ENCODE measurements around the gene PDLIM5. TPM values are rescaled to one million over a fixed set of nuclear protein-coding genes. Genes with fewer than 3 reads are reported as not detected.

Gene PDLIM5
- total RNA-seq, 1 donor, result 72.1 TPM

- Histone ChIP-seq H3K27me3 (ENCODE audit: insufficient read depth, low read length) (no peaks in the 10 kb centered on the region), H3K4me1 (ENCODE audit: insufficient read depth, low read length) (no peaks in the 10 kb centered on the region), H3K9me3 (ENCODE audit: low read depth, low read length) (no peaks in the 10 kb centered on the region), H3K4me3 (ENCODE audit: low read length) (no peak overlapping the region)
Observed at GRCh38 chr4:94578195-94578594, 126.5 kb downstream of the PDLIM5 start.

GRCh38 chr4:94581766-94582165 is 130.0 kb downstream of the PDLIM5 start:
- Histone ChIP-seq H3K27me3 (ENCODE audit: insufficient read depth, low read length) (no peaks in the 10 kb centered on the region), H3K9me3 (ENCODE audit: low read depth, low read length) (no peaks in the 10 kb centered on the region), H3K4me1 (ENCODE audit: insufficient read depth, low read length) (no peaks in the 10 kb centered on the region), H3K4me3 (ENCODE audit: low read length) (no peak overlapping the region)

DNA sequence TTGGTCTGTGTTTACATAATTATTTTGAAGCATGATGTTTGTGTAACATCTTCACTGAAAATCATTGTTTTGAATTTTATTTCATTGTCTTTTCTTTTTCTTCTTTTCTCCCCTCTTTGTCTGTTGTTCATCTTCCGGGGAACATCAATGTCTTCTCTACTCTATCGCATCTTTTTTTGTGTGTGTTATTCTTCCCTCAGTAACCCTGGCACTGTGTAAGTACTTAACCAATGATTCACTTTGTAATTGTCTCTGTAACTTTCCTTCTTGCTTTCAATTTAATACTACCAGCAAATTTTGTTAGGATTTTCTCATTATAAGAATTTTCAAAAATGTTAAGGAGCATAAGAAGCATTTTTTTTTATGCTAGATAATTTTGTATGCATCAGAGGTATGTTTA is 130.8 kb downstream of the PDLIM5 start:
- Histone ChIP-seq H3K4me1 (ENCODE audit: insufficient read depth, low read length) (no peaks in the 10 kb centered on the region), H3K4me3 (ENCODE audit: low read length) (no peak overlapping the region), H3K9me3 (ENCODE audit: low read depth, low read length) (no peaks in the 10 kb centered on the region), H3K27me3 (ENCODE audit: insufficient read depth, low read length) (no peaks in the 10 kb centered on the region)

DNA sequence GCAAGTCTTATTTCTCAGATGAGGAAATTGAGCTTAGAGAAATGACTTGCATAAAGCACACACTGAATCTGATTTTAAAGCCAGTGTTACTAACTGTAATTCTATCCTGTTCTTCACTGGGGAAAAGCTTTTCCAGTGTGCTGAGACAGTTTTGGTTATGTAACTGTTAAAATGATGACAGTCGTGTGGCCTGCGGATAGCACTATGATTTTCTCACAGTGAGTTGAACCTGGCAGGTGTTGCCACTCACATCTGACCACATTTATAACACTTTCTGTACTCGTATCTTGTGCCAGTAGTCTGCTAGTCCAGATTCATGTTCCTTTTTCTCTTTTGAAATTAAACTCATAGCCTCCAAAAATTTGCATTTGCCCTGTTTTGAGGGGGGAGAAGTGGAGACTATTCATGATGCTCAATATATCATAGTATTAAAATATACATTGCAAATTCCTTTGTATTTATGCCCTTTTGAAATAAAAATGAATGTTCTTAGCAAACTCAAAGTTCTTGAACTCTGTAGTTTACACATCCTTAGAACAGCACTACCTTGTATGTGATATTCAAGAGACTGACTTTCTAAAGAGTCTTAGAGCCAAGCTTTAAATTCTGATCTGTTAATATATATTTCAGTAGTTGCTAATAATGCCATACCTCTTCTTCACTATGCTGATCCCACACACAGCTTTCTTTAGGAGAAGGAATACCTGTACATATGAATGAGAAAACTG is 132.3 kb downstream of the PDLIM5 start:
- H3K4me3 ChIP-seq (ENCODE audit: low read length), result no peak overlapping the region
- no peaks in the 10 kb centered on the region for H3K27me3 ChIP-seq (ENCODE audit: insufficient read depth, low read length)
- no peaks in the 10 kb centered on the region for H3K9me3 ChIP-seq (ENCODE audit: low read depth, low read length)
- no peaks in the 10 kb centered on the region for H3K4me1 ChIP-seq (ENCODE audit: insufficient read depth, low read length)

- no peak overlapping the region for H3K4me3 ChIP-seq (ENCODE audit: low read length)
- no peaks in the 10 kb centered on the region for H3K9me3 ChIP-seq (ENCODE audit: low read depth, low read length)
- H3K4me1 ChIP-seq (ENCODE audit: insufficient read depth, low read length), result no peaks in the 10 kb centered on the region
- no peaks in the 10 kb centered on the region for H3K27me3 ChIP-seq (ENCODE audit: insufficient read depth, low read length)
Observed at GRCh38 chr4:94588896-94589693, 137.4 kb downstream of the PDLIM5 start.

- Histone ChIP-seq H3K27me3 (ENCODE audit: insufficient read depth, low read length) (no peaks in the 10 kb centered on the region), H3K4me1 (ENCODE audit: insufficient read depth, low read length) (no peaks in the 10 kb centered on the region), H3K9me3 (ENCODE audit: low read depth, low read length) (no peaks in the 10 kb centered on the region), H3K4me3 (ENCODE audit: low read length) (no peak overlapping the region)
Observed at GRCh38 chr4:94590493-94590892, 138.8 kb downstream of the PDLIM5 start.

GRCh38 chr4:94591289-94591688 is 139.5 kb downstream of the PDLIM5 start:
- Histone ChIP-seq H3K4me1 (ENCODE audit: insufficient read depth, low read length) (no peaks in the 10 kb centered on the region), H3K4me3 (ENCODE audit: low read length) (no peak overlapping the region), H3K27me3 (ENCODE audit: insufficient read depth, low read length) (no peaks in the 10 kb centered on the region), H3K9me3 (ENCODE audit: low read depth, low read length) (no peaks in the 10 kb centered on the region)

GRCh38 chr4:94595013-94595412 is 143.3 kb downstream of the PDLIM5 start:
- H3K4me1 ChIP-seq (ENCODE audit: insufficient read depth, low read length), result no peaks in the 10 kb centered on the region
- H3K4me3 ChIP-seq (ENCODE audit: low read length), result no peak overlapping the region
- H3K9me3 ChIP-seq (ENCODE audit: low read depth, low read length), result no peaks in the 10 kb centered on the region
- no peaks in the 10 kb centered on the region for H3K27me3 ChIP-seq (ENCODE audit: insufficient read depth, low read length)

DNA sequence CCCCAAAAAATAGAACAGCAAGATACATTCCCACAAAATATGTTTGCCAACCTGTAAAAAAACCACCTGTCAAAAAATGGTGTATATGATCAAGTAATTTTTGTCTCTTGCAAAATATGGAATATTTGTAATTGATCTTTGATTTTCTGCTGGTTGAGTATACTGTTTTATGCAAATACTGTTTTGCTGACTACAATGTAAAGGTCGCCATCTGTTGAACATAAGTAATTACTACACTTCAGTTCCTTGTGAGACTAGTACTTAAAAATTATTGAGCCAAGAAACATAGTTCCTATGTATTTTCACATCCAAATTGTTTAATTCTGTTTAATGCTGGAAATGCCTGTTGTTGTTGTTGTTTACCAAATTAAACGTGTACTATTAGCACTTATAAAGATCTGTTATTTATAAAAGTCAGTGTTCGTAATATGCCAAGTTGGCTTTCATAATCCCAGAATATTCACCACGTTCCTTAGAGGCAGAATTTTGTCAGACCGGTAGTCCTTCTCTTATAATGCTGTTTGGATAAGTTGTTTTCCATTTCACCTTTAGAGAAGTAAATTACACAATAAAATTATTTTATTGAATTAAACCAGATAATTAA is 144.2 kb downstream of the PDLIM5 start:
- Histone ChIP-seq H3K27me3 (ENCODE audit: insufficient read depth, low read length) (no peaks in the 10 kb centered on the region), H3K4me3 (ENCODE audit: low read length) (no peak overlapping the region), H3K9me3 (ENCODE audit: low read depth, low read length) (no peaks in the 10 kb centered on the region), H3K4me1 (ENCODE audit: insufficient read depth, low read length) (no peaks in the 10 kb centered on the region)

DNA sequence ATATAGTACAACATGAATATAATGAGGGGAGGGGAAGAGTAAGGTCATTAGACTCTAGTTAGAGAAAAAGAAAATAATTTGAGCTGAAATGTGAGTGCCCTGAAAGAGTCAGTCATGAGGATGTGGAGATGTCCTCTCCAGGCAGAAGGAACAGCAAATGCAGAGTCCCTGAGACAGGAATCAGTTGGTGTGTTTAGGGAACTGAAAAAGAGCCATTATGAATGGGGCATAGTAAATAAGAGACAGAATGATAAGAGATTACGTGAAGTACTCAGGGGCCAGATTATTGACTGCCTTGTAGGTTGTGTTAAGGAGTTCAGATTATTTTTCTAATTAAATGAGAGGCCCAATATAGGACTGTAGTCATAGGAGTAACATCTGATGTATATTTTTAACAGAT is 147.0 kb downstream of the PDLIM5 start:
- Histone ChIP-seq H3K27me3 (ENCODE audit: insufficient read depth, low read length) (no peaks in the 10 kb centered on the region), H3K4me3 (ENCODE audit: low read length) (no peak overlapping the region), H3K4me1 (ENCODE audit: insufficient read depth, low read length) (no peaks in the 10 kb centered on the region), H3K9me3 (ENCODE audit: low read depth, low read length) (no peaks in the 10 kb centered on the region)

DNA sequence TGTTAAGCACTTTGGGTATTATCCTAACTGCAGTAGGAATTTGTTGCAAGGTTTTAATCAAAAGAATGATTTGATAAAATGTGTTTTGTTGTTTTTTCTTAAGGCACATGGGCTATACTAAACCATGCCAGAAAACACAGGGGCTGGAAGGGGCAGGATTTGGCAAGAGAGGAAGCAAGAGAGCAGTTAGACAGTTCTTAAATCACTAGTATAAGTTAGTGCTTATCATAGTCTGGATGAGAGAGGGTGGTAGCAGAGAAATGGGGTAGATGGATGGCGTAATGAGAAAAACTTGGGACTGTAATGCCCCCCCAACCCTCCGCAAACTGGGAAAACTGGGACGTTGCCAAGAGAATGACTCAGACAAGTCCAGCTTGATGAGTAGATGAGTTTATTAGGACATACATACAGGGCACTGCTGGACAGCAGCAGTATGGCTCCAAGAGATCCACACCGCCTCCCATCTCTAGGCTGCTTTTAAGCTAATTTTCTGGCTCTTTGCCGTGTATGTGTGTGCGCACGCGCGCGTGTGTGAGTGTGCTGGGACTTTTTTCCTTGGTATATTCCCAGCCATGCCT is 151.5 kb downstream of the PDLIM5 start:
- Histone ChIP-seq H3K4me3 (ENCODE audit: low read length) (no peak overlapping the region), H3K4me1 (ENCODE audit: insufficient read depth, low read length) (no peaks in the 10 kb centered on the region), H3K27me3 (ENCODE audit: insufficient read depth, low read length) (no peaks in the 10 kb centered on the region), H3K9me3 (ENCODE audit: low read depth, low read length) (no peaks in the 10 kb centered on the region)

DNA sequence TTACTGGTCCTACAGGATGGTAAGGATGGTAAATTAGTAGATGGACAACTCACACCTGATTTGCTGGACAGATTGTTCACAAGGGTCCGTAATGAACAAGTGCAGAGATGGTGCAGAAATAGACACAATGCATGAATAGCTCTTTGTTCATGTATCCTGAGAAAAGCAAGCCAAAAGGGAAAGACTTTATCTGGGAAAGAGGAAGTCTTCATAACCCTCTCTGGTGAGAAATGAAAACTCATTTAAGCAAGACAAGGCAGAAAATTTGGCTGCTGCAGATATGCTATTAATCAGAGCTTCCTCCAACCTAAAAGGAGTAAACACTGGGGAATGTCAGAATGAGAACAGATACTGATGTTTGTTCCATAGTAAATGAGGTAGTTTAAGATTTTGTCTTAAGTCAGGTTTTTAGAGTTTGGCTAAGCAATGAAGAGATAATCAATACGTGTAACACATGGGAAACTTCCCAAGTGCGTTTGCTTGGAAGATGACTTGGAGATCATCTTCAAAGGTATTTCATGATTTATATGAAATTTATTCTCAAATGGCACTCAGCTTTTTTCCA is 153.6 kb downstream of the PDLIM5 start:
- no peak overlapping the region for H3K4me3 ChIP-seq (ENCODE audit: low read length)
- H3K9me3 ChIP-seq (ENCODE audit: low read depth, low read length), result no peaks in the 10 kb centered on the region
- no peaks in the 10 kb centered on the region for H3K4me1 ChIP-seq (ENCODE audit: insufficient read depth, low read length)
- no peaks in the 10 kb centered on the region for H3K27me3 ChIP-seq (ENCODE audit: insufficient read depth, low read length)

- no peaks in the 10 kb centered on the region for H3K9me3 ChIP-seq (ENCODE audit: low read depth, low read length)
- H3K27me3 ChIP-seq (ENCODE audit: insufficient read depth, low read length), result no peaks in the 10 kb centered on the region
- H3K4me1 ChIP-seq (ENCODE audit: insufficient read depth, low read length), result no peaks in the 10 kb centered on the region
- no peak overlapping the region for H3K4me3 ChIP-seq (ENCODE audit: low read length)
Observed at GRCh38 chr4:94610145-94610544, 158.4 kb downstream of the PDLIM5 start.

GRCh38 chr4:94613248-94613647 is 161.5 kb downstream of the PDLIM5 start:
- H3K27me3 ChIP-seq (ENCODE audit: insufficient read depth, low read length), result no peaks in the 10 kb centered on the region
- H3K4me1 ChIP-seq (ENCODE audit: insufficient read depth, low read length), result no peaks in the 10 kb centered on the region
- H3K9me3 ChIP-seq (ENCODE audit: low read depth, low read length), result no peaks in the 10 kb centered on the region
- H3K4me3 ChIP-seq (ENCODE audit: low read length), result no peak overlapping the region

- no peaks in the 10 kb centered on the region for H3K27me3 ChIP-seq (ENCODE audit: insufficient read depth, low read length)
- H3K9me3 ChIP-seq (ENCODE audit: low read depth, low read length), result no peaks in the 10 kb centered on the region
- H3K4me1 ChIP-seq (ENCODE audit: insufficient read depth, low read length), result no peaks in the 10 kb centered on the region
- H3K4me3 ChIP-seq (ENCODE audit: low read length), result no peak overlapping the region
Observed at GRCh38 chr4:94615451-94615850, 163.7 kb downstream of the PDLIM5 start.
